HG03469 (cell line): ENCODE data around the gene PPM1N.
"Not testable (repeated sequence)": the region's sequence is repeated elsewhere in the genome, so short reads cannot be mapped to it uniquely, and the experiment has no call there.

ENCODE experiments used
- ATAC-seq: cut with Tn5 transposase; IDR thresholded peaks from one replicate; pipeline ENCODE4 v1.9.1; 2021; ENCODE audit warnings: mild to moderate bottlenecking, moderate library complexity, moderate number of reproducible peaks; ENCODE audit not compliant: unreplicated experiment

Gene PPM1N

DNA sequence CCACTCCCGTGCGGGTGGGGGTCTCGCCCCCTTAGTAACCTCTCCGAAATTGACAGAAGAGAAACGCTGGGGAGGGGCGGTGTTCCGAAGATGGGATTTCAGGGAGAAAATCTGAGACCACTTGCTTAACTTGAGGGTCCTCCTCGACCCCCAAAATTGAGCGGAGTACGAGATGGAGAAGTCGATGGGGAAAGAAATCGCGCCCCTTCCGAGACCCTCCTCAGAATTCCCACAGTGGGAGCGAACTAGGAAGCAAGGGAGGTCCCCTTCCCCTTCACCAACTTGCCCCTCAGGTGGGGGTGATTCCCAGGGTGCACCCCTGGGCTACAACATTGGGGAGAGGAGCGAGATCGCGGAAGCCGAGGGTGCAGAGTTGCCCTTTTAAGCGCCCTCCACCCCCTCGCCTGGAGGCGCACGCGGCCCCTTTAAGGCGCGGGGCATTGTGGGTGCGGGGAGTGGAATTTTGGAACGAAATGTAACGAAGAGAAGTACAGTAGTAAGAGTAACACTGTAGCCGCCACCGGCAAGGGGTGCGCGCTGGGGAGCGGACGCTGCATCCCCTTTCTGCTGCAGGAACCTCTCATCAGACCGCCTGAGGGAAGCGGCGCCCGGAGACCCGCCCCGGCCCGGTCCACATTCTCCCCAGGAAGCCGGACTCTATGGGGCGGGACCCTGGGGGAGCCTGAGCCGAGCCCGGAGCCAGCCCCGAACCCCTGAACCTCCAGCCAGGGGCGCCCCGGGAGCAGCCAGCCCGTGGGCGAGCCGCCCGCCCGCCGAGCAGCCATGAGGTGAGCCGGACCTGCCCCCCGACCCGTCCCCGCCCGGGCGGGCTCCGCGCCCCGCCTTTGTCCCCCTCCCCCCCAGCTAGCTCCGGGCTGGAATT, 9.0 kb downstream of the PPM1N start, which contains the start of gene VASP:
TSS of gene VASP (plus strand) at position 491 of the 883 bp plus-strand sequence. CDS start at position 784, 293 bp downstream.
- ATAC-seq, result peak; percentile 32

DNA sequence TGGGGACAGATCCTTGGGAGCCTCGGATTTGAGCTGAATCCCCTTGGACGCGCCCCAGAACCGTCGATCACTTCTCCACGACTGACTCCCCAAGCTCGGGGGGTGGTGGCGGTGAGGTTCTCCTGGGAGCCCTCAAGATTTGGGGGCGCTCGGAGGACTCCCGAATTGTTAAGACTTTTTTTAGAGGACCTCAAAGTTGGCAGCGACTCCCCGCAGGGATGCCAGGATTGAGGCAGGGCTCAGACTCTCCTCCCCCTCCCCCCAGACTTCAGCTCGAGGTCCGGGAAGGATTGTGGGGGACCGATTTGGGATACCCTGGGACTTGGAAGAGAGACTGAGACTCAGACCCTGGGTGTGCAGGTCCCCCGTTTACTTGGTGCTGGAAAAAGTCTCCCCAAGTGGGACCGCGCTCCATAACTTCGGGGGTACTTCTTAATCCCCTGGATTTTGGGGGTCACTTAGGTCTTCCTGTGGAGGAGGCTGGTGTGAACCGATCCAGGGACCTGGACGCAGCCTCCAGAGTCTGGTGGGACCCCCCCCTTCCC, 9.7 kb downstream of the PPM1N start:
- no peak for ATAC-seq

DNA sequence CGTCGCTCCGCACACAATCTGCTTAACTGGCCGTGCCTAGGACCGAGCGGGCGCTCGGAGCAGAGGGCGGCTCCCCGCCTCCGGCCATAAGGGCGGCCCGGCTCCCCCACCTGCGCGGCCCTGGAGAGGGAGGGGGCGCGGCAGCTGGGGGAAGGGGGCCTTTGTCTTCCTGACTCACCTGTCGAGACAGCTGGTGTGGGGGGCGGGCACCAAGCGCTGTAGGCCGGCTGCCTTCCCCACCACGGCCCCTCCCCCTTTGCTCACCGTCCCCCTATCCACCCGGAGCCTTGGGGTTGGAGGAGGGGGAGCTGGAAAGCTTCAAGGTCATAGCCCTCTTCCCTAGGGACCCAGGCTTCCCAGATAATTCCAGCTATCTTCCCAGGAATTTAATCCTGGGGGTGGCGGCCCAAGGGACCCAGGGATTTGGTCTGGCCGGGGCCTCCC, 10.2 kb downstream of the PPM1N start:
- ATAC-seq, result no peak

DNA sequence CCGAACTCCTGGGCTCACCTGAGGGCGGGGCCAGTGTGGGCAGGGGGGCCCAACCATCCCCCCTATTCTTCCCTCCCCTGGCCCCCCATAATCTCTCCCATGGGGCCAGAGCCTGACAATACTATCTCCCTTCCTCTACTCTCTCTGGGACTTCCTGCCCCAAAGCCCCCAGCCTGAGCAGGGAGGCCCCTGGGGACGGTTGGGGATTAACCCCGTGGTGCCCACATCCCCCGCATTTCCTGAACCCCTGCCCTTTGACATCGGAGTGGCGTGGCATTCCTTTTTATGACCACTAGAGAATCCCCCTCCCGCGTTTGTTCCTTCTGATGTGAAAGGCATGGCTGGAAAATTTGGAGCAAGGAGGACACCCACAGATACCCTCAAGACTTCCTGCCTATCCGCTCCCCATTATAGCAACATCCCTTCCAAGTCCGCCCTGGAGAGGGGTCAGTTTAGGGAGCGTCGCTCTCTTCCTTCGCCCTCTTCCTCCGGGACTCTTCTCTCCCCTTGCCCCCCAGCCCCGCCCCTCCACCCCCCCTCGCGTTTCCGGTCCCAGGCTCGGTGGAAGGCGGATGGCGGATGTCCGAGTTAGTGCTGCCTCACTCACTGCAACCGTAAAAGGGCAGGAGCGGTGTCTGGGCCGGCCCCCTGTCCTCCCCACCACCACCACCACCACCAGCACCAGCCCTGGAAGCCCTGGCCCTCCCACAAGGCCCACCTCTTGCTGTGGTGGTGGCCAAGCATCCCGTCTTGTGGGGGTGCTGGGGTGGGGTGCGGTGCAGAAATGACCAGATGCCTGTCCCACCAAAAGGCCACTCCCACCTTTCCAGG, 10.8 kb downstream of the PPM1N start:
- ATAC-seq, result no peak

DNA sequence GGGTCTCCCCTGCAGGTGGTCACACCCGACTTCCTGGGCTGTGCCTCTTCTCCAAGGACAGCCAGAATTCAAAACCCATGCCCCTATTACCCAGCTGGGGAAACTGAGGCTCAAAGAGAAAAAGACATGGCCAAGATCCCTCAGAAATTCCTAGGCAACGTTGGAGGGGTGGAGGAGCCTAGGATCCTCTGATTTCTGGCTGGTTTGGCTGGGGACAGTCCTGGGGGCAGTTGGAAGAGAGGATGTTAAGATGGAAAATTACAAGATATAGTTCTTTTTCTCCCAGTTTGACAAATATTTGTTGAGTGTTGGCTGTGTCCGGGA, 11.4 kb downstream of the PPM1N start:
- no peak for ATAC-seq

DNA sequence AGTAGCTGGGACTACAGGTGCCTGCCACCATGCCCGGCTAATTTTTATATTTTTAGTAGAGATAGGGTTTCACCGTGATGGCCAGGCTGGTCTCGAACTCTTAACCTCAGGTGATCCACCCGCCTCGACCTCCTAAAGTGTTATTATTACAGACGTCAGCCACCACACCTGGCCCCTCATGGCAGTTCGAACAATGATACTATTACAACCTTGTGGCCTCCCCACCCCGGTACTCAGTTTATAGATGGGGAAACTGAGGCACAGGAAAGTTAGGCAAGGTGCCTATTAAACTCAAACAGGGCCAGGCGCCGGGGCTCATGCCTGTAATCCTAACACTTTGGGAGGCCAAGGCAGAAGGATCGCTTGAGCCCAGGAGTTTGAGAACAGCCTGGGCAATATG, 12.1 kb downstream of the PPM1N start:
- not testable (repeated sequence) for ATAC-seq

DNA sequence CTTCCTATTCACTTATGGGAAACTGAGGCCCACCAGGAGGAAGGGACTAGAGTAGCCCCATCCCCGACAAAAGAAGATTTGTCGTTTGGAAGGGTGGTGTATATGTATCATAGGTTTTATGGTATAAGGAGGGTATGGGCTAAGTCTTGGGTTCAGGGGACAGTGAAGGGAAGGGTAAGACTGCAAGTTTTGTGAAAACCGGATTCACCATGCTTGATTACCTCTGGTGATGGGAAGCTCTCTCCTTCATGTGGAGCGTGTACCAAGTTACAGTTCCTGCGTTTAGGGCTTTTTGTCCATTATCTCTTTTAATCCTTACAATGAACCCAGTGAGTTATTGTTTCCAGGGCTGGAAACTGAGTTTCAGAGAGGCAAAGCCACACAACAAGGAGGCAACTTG, 12.8 kb downstream of the PPM1N start:
- no peak for ATAC-seq

DNA sequence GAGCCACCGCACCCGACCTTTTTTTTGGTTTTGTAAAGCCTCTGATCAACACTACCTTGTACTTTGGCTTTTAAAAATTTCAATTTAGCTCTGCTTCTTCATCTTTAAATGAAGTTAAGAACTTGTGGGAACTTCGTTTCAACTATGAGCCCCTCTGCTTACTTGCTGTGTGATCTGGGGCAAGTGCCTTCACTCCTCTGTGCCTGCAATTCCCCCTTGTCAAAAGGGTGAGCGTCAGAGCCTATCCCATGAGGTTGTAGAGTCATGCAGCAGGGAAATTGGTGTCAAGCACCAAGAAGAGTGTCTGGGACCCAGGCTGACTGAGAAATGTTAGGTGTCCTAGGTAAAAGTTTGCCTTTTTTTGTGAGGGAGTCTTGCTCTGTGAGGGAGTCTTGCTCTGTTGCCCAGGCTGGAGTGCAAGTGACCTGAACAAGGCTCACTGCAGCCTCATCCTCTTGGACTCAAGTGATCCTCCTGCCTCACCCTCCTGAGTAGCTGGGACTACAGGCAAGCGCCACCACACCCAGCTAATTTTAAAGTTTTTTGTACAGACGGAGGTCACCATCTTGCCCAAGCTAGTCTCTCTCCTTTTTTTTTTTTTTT, 14.7 kb downstream of the PPM1N start:
- no peak for ATAC-seq

DNA sequence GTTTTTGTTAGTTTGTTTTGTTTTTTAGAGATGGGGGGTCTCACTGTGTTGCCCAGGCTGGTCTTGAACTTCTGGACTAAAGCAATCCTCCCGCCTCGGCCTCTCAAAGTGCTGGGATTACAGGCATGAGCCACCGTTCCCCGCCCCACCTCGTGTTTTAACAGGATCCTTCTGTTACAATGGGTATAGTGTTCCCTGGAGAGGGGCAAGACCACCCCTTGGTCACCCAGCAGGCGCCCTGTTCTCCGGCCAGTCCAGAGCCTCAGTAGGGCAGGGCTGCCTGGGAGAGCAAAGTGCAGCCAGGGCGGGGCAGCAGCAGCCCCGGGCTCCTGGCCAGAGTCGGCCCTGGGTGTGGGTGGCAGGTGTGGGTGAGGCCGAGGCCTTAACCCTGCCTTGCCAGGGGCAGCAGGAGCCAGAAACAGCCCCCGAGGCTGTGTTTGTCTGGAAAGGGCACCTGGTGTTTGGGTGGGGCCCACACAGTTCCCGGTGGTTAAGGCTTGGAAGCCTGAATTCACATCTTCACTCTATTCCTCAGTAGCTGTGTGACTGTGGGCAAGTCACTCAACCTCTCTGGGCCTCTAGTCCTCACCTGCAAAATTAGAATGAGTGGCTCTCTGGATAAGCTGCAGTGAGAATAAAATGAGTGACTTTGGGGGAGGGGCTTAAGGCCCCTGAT, 16.3 kb downstream of the PPM1N start:
- ATAC-seq, result no peak

DNA sequence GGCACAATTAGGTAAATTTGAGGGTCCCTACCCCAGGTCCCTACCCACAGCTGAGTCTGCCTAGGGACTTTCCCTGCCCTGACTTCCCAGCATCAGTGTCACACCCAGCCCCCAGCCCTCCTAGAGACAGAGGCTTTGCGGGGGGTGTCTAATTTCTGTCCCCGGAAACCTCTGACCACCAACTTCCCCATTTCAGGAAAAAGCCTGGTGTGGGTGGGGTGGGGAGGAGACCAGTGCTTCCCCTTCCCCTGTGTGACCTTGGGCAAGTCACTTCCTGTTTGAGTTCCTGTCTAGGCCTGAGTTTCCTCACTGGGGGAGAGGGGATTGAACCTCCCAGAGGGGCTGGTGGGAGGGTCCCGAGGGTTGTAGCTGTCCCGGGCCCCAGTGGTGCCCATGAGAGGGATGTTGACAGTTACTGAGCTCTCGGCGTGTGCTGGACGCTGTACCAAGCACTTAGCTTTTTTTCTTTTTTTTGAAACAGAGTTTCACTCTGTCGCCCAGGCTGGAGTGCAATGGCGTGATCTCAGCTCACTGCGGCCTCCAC, 16.9 kb downstream of the PPM1N start:
- no peak for ATAC-seq

DNA sequence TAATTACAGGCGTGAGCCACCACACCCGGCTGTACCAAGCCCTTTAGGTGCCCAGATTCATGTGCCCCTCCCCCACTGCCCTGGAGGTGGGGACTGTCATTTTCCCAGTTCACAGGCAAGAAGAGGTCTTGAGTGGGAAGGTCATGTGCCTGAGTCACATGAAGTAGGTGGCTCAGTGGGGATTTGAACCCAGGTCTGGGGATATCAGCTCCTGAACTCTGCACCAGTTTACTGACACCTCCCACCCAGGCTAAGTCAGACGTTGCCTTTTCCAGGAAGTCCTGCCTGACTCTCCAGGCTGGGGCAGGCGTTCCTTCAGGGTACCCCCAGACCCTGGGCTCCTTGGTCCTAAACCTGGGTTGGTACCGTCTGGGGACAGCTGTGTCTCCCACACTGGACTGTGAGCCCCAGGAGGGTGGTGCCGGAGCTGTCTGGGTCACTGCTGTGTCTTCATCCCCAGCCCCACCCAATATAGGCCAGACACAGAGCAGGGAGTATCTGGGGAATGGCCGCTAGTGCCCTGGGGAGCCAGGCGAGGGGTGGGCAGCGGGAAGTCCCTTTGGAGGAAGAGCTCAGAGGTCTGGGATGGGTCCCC, 17.7 kb downstream of the PPM1N start:
- no peak for ATAC-seq

DNA sequence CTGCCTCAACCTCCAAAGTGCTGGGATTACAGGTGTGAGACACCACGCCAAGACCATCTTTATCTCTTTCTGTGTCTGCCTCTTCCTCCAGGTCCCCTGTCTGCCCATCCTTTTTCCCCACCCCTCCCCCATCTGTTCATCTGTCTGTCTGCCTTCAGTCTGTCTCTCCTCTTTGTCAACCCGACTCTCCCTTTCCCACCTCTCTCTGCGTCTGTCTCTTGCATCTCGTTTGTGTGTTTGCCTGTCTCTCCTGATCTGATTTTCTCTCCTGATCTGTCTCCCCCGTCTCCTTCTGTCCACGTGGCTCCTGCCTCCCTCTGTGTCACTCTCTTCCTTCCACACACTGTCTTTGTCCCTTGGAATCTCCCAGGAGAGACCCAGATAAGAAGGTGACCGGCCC, 19.0 kb downstream of the PPM1N start:
- ATAC-seq, result no peak

DNA sequence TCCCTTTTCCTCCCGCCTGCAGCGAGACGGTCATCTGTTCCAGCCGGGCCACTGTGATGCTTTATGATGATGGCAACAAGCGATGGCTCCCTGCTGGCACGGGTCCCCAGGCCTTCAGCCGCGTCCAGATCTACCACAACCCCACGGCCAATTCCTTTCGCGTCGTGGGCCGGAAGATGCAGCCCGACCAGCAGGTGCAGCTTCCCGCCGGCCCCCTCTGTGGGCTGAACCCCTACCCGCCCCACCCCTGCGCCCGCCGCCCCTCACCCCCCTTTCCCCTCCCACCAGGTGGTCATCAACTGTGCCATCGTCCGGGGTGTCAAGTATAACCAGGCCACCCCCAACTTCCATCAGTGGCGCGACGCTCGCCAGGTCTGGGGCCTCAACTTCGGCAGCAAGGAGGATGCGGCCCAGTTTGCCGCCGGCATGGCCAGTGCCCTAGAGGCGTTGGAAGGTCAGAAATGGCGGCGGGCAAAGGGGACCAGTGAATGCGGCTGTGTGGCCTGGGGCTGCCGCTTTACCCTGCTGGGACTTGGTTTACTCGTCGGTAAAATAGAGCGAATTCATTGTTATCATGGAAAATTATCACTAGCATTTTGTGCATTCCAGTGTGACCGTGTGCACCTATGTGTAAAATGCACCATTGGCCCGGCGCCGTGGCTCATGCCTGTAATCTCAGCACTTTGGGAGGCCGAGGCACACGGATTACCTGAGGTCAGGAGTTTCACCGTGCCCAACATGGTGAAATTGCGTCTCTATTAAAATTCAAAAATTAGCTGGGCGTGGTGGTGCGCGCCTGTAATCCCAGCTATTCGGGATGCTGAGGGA, 19.6 kb downstream of the PPM1N start:
- no peak for ATAC-seq

DNA sequence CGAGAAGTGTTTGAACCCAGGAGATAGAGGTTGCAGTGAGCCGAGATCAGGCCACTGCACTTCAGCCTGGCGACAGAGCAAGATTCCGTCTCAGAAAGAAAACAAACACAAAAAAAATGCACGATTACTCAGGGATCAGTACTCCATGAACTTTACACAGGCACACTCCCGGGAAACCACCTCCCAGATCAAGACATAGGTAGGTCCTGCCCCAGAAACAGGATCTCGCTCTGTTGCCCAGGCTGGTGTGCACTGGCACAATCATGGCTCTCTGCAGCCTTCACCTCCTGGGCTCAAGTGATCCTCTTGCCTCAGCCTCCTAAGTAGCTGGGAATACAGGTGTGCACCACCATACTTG, 20.2 kb downstream of the PPM1N start:
- ATAC-seq, result no peak

DNA sequence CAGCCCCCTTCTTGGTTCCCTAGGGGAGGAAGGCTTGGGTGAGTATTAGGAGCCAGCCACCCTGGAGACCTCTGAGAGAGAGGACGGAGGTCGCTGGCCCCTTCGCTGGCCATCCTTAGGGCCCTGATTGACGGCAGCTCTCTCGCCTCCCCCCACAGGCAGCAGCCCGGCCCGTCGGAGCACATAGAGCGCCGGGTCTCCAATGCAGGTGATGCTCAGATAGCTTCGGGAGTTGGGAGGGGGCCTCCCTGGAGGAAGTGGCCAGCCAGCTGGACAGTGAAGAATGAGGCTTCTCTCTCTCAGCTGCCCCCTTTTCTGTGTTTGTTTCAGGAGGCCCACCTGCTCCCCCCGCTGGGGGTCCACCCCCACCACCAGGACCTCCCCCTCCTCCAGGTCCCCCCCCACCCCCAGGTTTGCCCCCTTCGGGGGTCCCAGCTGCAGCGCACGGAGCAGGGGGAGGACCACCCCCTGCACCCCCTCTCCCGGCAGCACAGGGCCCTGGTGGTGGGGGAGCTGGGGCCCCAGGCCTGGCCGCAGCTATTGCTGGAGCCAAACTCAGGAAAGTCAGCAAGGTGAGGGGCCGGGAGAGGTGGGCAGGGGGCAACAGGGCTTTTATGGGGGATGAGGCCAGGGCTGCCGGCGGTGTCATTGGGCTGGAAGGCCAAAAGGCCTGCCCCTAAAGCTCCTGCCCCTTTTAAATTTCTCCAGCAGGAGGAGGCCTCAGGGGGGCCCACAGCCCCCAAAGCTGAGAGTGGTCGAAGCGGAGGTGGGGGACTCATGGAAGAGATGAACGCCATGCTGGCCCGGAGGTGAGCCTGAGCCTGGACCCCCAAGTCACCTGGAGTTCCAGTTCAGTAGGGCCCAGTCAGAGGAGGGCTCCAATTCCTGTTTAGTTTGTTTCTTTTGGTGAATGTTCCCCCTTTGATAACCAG, 24.0 kb downstream of the PPM1N start:
- ATAC-seq, result no peak

DNA sequence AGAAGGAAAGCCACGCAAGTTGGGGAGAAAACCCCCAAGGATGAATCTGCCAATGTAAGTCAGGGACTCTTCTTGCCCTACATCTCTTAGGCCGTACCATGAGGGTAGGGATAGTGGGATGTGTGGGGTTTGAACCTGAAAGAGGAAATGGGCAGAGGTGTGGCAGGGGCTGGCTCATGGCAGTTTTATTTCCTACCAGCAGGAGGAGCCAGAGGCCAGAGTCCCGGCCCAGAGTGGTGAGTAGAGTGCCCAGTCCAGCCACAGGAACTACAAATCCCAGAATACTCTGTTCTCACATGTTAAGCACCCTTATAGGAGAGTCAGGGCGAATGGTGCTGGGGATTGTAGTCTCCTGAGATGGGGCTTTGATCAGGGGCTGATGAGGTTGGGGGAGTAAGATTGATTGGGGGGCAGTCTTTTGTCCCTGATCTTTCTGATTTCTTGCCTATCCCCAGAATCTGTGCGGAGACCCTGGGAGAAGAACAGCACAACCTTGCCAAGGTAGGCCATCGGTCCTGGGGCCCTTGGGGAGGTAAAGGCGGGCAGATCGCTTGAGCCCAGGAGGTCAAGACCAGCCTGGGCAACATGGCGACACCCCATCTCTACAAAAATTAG, 25.5 kb downstream of the PPM1N start:
- ATAC-seq, result no peak

DNA sequence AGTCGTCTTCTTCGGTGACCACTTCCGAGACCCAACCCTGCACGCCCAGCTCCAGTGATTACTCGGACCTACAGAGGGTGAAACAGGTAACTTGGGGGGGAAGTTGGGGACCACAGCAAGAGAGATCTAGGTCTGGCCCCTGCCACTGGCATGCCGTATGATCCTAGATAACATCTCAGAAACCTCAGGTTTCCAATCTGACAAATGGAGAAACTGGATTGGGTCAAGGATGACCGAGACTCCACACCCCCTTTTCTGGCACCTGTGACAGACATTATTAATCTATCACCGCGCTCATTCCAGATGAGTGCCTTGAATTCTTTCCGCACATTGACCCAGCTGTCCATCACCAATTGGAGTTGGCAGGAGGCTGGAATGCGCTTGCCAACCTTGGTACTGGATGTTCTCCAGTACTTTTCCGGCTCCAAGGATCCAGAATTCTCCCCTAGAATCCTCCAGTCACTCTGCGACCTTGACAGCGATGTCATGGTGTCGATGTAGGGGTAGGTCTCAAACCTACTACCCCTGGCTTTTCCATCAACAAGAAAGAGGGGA, 26.4 kb downstream of the PPM1N start:
- ATAC-seq, result no peak
